NK-92 treated with Interleukin-12 subunit alpha and Interleukin-12 subunit beta, amount 100 ng/mL, for 24 hours (cell line): Measurements from ENCODE around the gene RPL32.
A peak's percentile ranks its signal among the peaks of the same experiment; 100 is the strongest.
"Not testable (repeated sequence)": the region's sequence is repeated elsewhere in the genome, so short reads cannot be mapped to it uniquely, and the experiment has no call there.

Source experiments
- DNase-seq: peaks from one replicate; lab custom pipeline; 2025; lab: John Stamatoyannopoulos, UW

RPL32 gene

DNA sequence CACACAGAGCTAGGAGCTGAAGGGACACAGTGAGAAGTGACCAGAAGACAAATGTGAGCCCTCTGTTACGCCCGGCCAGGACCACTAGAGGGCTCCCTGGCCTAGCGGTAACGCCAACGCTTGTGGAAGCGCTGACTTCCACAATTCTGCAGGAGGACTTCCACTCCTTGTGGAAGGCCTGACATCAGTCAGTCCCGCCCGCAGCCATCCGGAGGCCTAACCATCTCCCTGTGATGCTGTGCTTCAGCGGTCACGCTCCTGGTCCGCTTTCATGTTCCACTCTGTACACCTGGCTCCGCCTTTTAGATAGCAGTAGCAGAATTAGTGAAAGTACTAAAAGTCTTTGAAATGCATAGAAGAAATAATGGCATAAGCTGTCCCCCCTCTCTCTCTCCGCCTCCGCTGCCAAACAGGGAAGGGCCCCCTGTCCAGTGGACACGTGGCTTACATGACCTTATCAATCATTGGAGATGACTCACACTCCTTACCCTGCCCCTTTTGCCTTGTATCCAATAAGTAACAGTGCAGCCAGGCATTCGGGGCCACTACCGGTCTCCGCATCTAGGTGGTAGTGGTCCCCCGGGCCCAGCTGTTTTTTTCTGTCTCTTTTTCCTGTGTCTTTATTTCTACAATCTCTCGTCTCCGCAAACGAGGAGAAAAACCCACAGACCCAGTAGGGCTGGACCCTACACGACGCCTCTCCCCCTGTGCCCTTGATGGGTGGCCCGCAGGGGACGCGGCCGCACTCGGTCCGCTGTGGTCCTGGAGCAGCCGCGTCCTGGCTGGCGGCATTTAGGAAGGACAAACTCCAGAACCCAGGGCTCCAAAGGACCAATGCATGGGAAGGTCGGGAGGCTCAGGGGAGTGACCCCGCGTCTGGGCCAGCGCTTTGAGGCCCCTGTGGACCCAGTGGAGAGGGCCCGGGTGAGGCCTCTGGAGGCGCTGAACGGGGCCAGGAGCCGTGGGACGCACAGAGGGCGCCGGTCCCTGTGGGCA is 27.0 kb upstream of the RPL32 start:
- peak; percentile 15 for DNase-seq

DNA sequence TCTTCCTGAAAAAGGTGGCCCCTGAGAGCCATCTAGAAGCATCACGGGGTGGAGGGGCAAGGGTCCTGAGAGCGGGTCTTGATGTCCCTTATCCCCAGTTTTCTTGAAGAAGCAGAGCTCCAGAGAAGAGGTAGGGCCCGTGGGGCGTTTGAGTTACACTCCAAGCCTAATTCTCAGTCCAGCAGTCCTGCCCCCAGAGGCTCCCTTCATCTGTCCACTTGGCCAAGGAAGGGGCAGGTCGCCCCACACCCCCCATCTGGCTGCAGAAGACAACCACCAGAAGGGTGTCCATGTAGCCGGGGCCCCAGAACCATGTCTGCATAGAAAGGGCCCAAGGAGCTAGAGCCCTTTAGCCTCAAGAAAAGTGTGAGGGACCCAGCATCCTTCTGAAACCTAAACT is 25.5 kb upstream of the RPL32 start:
- no peak for DNase-seq

DNA sequence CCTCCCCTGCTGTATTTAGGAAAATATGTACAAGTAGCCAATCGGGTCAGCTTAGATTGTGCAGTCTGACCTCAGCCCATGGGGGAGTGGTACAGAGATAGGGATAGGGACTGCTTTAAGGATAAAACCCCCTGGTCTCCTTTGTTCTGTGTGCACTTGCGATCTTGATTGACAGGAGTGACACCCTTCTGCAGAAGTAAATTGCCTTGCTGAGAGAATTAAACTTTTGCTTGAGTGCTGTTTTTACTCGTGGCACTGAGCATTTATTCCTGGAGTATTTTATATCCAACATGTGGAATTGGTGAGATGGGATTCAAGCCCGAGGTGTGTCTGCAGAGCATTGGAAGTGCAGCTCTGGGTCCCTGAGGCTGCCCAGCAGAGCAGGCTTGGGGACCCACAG is 23.9 kb upstream of the RPL32 start:
- no peak for DNase-seq

DNA sequence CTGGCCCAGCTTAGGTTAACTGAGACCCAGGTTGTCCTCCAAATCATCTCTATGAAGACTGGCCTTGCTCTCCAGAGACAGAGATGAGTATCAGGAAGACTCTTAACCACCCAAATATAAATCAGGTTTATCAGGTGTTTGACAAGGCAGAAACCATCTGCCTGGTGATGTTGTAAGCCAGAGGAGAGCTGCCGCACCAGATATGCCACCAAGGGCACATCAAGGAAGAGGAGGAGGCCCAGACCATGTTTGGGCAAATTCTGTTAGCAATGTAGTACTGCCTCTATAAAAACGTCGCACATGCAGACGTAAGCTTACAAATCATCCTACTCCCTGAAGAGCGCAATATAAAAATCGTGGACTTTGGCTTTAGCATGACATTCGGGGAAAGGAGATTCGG is 21.0 kb upstream of the RPL32 start:
- no peak for DNase-seq

DNA sequence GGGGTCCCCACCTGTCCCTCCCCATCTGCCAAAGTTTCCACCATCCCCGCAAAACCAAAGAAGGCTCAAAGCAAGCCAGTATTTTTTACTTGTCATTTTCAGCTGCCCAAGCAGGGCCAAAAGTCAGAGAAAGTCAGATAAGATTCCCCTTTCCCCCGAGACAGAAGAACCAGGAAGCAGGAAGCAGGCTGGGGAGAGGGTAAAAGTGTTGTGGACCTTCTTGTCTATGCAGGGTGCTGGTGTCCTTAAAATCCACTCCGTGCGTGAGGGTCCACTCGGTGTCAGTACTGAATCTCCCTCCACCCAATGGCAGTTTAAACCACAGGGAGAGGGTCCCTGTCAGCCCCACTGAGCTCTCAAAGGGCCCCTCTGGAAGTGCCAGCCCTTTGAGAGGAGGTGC is 20.2 kb upstream of the RPL32 start:
- no peak for DNase-seq

DNA sequence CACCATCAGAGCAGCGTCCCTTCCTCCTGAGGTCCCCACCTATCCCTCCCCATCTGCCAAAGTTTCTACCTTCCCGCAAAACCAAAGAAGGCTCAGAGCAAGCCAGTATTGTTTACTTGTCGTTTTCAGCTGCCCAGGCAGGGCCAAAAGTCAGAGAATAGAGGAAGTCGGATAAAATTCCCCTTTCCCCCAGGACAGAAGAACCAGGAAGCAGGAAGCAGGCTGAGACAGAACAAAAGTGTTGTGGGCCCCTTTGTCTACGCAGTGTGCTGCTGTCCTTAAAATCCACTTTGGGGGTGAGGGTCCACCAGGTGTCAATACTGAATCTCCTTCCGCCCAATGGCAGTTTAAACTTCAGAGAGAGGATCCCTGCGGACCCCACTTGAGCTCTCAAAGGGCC is 18.5 kb upstream of the RPL32 start:
- DNase-seq, result no peak

DNA sequence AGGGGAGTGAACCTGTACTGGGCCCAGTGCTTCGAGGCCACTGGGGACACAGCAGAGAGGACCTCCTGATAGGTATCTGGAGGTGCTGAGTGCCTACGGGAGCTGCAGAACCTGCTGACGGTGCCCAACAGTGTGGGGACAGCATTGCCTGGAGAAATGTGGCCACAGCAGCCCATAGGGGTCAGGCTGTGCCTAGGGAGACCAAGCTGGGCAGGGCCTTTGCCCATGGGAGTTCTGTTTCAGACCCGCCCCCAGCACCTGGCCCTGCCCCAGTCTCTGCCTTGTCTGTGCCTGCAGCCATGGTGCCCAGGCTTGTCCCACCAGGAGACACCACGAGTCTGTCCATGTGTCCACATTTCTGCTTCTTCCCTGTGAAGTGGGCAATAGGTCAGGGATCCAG is 15.3 kb upstream of the RPL32 start:
- DNase-seq, result no peak

DNA sequence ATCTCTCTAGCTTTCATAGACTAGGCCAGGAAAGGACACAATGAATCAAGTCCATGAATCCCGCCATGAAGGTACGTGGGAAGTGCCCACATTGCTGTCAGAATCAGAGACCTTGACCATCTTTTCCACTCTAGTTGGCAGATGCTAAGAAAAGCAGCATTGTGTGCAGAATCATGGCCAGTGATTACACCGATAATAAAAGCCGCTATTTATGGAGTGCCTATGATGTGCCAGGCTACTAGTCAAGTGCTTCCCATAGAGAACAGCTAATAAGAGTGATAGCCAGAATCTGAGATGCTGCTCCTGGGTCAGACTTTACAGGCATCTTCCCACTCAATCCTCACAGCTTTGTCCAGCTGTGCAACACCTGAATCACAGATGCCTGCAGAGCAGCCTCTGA is 13.2 kb upstream of the RPL32 start:
- DNase-seq, result no peak

DNA sequence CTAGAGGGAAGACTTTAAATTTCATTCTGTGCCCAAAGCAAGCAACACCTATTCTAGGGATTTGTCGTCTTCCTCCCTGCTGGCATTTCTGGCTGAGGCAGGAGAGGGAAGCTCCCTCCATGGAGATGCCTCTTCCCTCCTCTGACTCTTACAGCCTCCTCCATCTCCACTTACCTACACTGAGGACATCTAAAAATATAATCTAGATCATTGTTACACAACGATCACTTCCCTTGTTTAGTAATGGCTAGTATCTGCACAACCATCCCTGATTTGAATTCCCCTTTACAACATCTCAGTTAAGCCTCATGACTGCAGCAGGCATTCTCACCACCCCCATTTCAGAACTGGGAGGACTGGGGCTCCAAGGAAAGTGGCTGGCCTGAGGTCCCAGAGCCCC is 12.5 kb upstream of the RPL32 start:
- not testable (repeated sequence) for DNase-seq

DNA sequence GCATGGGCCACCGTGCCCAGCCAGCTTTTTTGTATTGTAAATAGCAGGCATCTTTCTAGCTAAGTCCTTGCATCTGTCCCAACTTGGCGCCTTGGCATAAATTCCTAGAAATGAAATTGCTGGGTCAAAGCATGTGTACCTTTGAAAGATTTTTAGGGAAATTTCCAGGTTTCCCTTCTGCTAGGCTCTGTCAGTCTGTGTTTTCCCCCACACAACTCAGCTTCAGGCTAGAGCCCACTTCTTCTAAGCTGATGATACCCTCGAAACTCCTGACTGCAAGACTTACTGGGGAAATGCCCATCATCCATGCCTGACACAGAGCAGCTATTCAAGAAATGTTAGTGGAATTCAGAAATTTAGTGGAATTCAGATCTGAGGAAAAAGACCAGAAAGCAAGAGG is 10.8 kb upstream of the RPL32 start:
- DNase-seq, result no peak

DNA sequence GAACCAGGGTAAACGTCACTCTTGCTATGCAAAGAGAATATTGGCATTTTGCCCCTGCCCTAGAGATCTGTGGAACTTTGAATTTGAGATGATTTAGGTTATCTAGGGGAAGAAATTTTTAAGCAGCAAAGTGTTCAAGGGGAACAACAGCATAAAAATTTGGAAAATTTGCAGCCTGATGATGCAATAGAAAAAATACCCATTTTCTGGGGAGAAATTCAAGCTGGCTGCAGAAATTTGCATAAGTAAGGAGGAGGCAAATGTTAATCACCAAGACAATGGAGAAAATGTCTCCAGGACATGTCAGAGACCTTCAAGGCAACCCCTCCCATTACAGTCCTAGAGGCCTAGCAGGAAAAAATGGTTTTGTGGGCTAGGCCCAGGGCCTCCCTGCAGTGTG is 4.4 kb upstream of the RPL32 start:
- DNase-seq, result no peak

DNA sequence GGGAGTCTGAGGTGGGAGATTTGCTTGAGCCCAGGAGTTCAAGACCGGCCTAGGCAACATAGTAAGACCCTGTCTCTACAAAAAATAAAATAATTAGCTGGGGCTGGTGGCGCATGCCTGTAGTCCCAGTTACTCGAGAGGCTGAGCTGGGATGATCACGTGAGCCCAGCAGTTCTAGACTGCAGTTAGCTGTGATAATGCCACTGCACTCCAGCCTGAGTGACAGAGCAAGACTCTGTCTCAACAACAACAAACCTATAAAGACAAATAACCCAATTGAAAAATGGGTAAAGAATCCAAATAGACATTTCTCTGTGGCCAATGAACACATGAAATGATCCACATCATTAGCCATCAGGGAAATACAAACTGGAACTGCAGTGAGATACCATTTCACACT is 1.1 kb upstream of the RPL32 start:
- DNase-seq, result no peak

DNA sequence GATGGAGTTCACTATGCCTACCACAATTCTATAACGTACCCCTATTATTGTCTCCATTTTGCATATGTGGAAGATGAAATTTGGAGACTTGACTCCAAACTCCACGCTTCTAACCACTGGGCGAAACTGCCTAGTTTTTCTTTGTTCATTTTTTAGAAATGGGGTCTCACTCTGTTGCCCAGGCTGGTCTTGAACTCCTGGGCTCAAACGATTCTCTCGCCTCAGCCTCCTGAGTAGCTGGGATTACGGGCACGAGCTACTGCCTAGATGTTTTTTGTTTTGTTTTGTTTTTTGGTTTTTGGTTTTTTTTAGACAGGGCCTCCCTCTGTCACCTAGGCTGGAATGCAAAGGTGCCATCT is 584 bp upstream of the RPL32 start:
- no peak for DNase-seq

DNA sequence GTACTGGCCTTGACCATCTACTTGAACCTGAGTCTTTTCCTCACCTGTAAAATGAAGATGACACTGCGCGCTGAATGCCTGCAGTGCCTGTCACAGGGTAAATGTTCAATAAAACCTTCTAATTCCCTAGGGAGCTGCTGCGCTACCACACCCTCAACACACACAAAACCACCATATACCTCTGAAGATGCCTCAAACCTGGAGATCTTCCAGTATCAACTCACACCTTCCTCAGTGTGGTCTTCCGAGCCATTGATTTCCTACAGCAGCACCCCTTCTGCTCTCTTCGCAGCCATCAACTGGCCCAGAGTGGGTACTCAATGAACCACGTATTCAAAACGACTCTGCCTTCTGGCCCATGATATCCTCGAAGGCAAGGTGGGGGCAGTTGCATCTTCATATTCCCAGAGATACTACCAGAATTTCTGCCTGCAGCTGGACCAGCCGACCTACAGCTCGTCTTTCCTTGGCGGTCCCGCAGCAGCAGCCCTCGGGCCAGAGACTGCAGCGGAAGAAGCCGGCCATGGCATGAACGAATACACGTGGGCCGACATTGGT is 695 bp downstream of the RPL32 start:
- no peak for DNase-seq

DNA sequence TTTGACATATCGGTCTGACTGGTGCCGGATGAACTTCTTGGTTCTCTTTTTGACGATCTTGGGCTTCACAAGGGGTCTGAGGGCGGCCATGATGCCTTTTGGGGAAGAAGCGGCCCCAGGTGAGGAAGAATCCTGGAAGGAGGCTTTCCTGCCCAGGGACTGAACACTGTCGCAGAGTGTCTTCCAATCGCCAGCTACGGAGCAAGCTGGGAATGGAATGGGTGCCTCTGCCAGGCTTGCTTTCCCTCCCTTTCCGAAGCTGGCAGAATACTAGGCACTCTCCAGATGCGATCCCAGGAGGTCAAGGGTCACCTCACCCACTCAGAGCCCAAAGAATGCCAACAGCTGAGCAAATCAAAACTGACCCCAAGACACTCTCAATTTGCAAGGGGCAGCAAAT is 1.2 kb downstream of the RPL32 start:
- DNase-seq, result not testable (repeated sequence)

DNA sequence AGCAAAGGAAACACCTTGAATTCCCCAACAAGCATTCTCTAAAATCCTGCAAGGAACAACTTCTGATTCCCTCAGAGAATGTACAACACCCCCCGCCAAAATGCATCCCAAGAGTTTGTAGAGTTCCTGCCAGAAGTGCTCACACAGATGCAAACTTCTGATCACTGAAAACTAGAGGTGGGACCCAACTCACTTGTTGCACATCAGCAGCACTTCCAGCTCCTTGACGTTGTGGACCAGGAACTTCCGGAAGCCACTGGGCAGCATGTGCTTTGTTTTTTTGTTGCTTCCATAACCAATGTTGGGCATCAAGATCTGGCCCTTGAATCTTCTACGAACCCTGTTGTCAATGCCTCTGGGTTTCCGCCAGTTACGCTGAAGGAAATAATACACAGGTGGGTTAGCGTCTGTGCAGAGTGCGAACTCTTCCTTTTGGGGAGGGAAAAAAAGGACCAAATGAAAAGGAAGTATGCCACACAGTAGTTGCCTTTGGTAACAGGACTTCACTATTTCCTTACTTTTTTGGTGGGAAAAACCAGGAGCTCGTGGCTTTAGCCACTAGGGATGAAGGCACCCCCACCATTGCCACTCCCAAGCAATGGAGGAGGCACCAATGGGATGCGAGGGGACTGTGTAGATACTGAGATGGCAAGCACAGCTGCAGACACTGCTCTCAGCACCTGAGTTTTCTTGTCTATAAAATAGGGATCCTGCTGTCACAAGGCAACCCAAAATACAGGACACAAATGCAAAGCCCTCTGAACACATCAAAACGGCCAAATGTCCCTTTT is 2.0 kb downstream of the RPL32 start:
- DNase-seq, result no peak

DNA sequence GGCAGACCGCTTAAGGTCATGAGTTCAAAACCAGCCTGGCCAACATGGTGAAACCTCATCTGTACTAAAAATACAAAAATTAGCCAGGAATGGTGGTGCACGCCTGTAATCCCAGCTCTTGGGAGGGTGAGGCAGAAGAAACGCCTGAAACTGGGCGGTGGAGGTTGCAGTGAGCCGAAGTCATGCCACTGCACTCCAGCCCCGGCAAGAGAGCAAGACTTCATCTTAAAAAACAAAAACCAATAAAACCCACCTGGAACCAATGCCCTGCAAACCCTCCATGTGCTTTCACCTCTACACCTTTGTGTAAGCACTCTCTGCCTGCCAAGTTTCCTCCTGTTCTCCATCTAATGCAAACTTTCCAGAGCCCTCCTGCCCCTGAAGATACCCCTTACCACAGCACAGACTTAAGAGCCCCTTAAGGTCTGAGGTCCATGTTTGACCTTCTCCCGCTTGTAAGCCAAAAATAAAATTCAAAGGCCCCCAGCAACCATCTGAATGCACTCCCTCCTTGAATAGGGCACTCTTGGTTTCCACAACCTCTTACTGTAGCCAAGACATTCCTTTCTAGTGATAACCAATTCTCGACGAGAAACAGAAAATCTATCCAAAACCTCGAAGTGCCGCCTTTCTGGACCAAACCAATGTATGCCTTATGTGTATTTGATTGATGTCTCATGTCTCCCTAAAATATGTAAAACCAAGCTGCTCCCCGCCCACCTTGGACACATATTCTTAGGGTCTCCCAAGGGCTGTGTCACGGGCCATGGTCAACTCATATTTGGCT is 3.0 kb downstream of the RPL32 start:
- DNase-seq, result no peak

DNA sequence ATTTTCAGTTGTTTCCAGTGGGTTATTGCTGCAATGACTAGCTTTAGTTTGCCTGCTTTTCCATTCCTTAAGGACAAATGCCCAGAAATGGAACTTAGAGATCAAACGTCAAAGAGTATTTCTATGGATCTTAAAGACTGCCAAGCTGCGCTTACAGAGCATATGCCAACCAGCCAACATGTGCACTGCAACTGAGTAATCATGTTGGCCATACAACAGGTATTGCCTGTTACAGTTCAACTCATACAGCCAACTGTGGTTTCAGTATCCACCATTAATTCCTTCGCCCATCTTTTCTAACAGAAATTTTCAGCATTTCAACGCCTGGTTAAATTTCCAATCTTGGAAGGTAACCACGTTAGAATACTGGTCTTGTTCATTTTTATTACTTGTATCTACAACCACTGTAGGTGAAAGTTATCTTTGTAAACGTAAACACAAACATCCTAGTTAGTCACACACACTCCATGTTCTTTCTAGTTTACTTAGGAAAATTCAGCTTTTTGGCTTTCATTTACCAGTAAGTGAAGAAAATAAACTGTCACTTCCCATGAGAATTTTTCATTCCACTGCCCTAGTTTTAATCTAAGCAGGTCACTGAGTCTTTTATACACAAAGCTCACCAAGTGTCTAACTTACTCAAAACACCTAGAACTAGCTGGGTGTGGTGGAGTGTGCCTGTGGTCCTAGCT is 3.9 kb downstream of the RPL32 start:
- DNase-seq, result no peak

DNA sequence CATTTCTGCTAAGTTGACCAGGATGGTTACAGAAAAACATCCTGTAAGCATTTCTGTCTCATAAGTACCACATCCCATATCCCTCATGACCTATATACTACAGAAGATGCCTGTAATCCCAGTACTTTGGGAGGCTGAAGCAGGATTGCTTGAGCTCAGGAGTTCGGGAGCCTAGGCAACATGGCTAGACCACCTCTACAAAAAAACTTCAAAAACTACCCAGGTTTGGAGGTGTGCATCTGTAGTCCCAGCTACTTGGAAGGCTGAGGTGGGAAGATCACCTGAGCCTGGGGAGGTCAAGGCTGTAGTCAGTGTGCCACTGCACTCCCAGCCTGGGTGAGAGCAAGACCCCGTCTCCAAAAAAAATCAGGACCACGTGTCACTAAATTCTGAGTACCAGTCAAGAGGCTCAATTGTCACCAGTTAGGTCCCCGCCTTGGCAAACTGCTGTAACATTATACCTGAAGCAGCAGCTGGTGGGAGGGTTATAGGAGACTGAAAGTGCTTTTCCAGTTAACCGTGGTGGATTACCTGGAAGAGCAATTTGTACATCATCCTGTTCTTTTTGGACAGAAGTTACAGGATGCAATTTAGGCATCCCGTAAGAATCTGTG is 6.2 kb downstream of the RPL32 start:
- no peak for DNase-seq

DNA sequence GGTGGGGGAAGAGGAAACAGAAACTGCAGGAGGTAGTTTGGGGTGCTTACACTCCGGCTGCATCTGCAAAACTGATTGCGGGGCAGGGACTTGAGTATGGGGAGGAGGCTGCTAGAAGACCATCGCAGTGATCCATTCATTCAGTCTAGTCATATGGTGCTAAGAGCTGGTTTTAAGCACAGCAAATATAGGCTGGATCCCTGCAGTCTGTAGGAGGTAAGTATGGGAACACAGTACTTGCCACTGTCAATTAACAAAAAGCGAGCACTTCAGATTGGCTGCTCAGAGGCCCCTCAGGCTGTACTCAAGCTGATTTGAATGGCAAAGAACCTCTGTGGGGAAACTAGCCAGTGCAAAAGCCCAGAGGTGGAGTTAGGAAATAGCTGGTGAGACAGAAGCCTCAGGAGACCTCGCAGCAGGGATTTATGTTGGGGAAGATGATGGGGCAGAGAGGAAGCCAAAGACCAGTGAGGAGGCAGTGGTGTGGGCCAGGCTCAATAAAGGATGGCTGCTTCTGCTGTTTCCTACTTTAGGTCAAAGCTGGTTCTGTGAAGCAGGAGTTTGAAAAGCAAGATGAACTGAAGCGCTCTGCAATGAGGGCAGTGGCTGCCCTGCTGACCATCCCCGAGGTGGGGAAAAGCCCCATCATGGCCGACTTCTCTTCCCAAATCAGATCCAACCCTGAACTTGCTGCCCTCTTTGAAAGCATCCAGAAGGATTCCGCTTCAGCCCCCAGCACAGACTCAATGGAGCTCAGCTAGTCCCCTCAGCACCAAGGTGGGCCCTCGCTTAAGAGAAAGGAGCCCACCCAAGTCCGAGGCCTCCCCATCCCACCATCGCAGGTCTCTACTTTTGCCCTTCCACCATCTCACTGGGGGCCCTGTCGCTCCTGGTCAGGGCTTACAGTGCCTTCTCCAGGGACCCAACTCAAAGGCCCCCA is 7.9 kb downstream of the RPL32 start:
- no peak for DNase-seq
